ENCODE results near the gene TMEM59.

DNA sequence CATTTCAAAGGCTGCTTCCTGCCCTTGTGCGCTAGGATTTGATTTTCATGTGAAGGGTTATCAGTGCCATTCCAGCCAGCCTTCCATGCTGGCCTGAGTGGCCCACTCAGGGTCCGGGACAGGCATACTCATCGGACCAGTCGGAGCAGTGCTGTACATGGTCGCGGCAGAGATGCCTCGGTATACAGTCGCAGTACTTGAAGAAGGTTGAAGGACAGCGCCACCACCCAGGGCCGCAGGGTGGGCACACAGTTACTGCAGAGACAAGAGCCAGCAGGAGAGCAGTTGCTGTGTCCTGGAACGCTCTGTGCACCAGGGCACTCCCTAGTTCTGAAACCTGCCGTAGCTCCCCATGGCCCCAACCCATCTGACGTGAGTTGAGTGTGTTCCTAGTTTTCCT, 44.1 kb downstream of the TMEM59 start:
- TF ChIP-seq, protein P1, sequence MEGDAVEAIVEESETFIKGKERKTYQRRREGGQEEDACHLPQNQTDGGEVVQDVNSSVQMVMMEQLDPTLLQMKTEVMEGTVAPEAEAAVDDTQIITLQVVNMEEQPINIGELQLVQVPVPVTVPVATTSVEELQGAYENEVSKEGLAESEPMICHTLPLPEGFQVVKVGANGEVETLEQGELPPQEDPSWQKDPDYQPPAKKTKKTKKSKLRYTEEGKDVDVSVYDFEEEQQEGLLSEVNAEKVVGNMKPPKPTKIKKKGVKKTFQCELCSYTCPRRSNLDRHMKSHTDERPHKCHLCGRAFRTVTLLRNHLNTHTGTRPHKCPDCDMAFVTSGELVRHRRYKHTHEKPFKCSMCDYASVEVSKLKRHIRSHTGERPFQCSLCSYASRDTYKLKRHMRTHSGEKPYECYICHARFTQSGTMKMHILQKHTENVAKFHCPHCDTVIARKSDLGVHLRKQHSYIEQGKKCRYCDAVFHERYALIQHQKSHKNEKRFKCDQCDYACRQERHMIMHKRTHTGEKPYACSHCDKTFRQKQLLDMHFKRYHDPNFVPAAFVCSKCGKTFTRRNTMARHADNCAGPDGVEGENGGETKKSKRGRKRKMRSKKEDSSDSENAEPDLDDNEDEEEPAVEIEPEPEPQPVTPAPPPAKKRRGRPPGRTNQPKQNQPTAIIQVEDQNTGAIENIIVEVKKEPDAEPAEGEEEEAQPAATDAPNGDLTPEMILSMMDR (IDR thresholded peaks at IDR 0.05) = no peak
- no peak for TF ChIP-seq POLR2A (IDR thresholded peaks at IDR 0.05)

Data from Peyer's patch (tissue), 4 donors.